Stimulated activated CD4-positive, alpha-beta T cell treated with anti-CD3 and anti-CD28 coated beads, Interleukin-4, amount 100 ng/mL, for 48 hours (primary cell): ENCODE data around the gene RIMBP2.

Source experiments
- DNase-seq, 2 donors: peaks; one replicate each; pipeline ENCODE4 v3.0.0-alpha.2; 2020; ENCODE audit warnings: low read depth in 2 of 2

RIMBP2 gene

DNA sequence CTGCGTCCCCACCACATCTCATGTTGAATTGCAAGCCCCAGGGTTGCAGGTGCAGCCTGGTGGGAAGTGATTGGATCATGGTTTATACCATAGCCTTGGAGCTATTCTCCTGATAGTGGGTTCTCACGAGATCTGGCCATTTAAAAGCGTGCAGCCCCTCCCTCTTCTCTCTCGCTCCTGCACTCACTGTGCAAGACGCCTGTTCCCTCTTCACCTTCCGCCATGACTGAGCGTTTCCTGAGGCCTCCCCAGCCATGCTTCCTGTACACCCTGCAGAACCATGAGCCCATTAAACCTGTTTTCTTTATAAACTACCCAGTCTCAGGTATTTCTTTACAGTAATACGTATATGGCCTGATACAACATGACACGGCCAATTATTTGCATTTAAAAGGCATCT lies 146.6 kb downstream of the RIMBP2 start:
- DNase-seq: no peak

DNA sequence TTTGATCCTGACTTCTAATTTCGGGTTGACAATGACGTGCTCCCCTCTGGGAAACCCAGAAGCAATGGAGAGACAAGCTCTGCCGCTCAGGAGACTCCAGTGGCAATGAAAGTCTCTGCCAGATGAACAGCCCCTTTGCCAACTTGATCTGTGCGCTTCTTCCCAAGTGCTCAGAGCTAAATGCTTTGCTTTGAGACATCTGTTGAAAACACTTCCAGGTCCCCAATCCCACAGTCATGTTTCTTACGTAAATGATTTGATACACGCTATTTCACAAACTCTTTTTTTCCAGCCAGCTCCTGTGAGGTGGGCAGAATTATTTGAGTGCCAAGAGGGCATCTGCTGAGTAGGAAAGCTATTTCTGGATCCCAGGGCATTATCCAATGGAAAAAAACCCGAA lies 147.6 kb downstream of the RIMBP2 start:
- no peak for DNase-seq

DNA sequence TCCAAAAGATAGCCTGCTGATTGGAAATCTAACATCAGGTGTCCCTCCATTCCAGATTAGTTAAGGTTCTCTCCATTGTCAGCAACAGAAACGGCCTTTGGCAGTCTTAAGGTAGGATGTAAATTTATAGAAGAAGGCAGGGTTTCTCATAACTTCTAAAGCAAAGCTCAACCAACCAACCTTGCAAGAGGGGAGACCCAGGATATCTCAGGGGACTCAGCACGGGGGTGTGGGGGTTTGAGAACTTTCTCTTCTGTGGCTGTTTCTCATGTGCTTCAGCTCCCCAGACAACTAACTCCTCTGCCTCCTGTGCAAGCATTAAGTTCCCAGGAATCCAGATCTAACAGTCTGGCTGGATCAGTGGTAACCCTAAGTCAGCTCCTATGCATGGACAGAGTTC lies 148.1 kb downstream of the RIMBP2 start:
- DNase-seq: no peak

DNA sequence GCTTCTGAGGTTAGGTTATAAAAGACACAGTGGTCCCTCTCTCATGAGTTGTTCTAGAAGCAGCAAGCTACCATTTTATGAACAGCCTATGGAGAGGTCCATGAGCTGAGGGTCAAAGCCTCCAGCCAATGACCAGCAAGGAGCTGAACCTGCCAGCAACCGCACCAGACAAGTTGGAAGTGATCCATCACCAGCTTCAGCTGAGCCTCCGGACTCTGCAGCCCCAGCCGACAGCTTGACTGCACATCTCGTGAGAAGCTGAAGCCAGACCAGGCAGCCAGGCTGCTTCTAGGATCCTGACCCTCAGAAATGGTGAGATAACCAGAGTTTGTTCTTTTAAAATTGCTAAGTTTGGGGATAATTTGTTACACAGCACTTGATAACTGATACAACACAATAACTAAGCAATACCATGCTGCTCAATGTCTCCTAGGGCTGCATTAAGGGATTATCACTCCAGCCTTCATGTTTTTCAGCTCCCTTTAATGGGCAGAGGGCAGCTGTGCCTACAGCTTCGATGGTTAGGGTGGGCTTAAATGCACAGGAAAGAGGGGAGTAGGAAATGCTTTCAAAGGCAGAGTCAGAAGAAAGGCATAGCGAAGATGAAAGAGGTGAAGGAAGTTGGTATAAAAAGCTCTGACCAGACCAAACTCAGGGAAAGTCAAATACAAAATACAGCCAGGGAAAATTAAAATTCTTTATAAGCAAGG lies 149.5 kb downstream of the RIMBP2 start:
- DNase-seq: no peak

DNA sequence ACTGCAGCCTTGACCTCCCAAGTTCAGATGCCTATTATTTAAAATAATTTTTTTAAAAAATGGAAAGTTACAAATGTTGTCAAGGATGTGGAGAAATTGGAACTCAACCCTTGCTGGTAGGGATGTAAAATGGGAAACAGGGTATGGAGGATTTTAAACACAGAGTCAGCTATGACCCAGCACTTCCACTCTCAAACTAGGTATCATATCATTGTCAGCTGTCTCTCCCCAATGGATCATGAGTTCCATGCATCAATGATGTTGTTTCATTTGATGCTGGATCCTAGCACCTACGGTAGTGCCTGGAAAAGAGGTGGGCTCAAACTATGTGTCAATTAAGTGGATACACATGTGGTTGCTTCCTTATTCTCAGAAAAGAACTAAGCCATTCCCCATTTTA lies 150.9 kb downstream of the RIMBP2 start:
- DNase-seq: no peak

DNA sequence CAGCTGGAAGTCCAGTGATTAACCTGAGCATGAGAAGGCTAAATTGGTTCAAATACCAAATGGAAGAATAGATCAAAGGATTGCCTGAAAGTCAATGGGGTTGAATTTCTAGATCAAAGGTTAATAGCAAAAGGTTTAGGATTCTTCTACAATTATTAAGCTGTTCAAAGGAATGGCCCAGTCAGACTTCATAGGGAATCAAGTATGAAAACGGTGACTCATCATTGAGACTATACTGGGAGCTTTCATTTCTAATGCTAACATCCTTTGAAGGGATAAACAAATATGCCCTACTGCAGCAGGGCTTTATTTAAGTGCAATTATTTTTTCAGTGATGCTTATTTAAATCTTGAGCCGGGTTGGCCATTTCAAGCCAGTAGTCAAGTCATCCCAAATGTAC lies 152.8 kb downstream of the RIMBP2 start:
- DNase-seq: no peak

DNA sequence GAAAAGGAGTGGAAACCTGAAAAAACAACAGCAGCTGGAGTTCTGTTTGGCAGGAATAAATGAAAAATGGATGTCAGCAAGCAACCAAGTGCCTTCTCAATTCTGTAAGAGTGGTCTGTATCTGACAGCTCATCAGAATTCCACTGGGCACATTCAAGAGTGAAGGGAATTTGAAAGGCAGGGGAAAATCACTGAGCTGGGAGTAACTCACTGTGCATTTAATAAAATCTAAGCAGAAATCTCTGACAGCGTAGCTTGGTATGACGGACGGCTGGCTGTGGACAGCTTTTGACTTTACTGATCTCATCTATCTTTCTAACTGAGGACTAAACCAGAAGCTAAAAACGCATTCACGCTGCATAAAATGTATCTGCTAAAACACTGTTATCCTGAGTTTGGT lies 153.4 kb downstream of the RIMBP2 start:
- no peak for DNase-seq

DNA sequence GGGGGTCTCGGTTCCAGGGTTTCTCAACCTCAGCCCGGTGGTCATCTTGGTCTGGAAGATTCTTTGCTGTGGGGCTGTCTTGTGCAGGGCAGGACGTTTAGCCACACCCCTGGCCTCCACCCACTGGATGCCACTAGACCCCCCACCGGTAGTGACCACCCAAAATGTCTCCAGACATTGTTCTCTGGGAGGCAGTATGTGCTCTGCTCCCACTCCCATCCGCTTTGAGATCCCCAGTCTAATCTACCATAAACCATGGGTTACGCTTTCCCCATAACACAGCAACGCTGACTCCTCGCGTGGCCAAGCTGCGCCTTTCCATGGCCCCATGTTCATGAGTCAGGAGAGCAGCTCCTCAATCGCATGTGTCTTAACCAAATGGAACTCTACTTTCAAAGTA lies 155.8 kb downstream of the RIMBP2 start:
- no peak for DNase-seq

DNA sequence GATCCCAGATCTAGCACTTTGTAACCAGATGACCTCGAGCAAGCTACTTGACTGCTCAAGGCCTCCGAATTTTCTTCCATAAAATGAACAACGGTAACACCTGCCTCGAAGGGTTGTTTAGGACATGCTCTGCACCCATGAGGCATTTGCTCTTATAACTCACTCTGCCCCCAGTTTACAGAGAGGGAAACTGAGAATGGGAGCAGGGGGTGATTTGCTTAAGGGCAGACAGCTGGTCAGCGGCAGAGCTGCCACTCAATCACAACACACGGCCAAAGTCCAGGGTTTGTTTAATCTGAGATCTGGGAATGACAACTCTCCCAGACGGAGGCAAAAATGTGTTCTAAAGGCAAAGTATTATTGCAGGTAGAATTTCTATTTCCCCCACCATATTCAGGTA lies 156.3 kb downstream of the RIMBP2 start:
- DNase-seq: no peak

DNA sequence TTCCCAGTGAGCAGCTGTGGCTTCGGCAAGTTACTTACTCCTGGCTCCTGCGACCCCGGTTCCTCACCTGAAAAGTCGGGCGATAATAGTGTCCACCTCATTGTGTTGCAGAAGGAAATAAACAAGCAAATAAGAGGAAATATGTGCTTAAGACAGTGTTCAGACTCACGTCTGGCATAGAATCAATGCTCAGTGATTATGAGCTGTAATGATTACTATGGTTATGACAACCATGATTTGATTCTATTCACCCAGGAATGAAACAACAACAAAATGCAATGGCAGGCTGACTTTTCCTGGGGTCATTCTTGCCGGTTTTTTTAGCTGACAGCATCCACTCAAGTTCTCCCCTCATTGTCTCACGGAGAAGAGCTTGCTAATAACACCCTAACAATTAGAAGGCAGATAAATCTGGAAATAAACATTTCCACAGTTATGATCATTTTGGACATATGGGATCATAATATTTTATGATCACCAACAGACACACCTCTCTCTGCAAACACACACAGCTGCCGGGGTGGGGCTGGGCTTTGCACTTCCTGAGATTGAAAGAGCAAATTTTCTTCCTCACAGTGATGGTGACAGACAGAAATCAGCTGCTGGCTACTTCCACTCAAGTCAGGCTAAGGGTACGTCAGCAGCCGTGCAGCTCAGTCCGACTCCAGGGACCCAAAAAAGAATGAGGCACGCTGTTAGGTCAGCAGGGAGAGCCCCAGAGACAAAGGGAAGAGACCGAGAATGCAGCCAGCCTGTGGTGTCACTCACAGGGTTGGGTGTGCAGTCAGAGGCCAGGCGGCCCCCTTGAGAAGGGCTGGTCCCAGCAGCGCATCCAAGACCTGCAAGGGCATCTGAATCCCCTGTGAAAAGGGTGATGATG lies 158.0 kb downstream of the RIMBP2 start:
- DNase-seq: no peak

DNA sequence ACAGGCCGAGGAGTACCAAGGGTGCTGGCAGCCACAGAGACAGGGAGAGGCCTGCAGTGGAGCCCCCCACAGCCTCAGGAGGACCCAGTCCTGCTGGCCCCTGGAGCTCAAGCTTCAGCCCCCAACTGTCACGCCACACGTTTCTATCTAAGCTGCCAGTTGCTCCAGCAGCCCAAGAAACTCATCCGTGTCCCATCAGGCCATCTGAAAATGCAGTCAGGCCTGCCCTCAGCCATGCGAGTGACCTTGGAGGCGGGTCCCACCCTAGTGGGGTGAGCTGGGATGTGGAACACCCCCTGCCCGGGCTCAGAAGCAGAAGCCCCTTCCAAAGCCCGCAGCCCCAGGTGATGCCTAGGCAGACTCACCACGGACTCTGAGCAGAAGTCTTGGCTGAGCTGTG lies 158.9 kb downstream of the RIMBP2 start:
- DNase-seq: no peak

DNA sequence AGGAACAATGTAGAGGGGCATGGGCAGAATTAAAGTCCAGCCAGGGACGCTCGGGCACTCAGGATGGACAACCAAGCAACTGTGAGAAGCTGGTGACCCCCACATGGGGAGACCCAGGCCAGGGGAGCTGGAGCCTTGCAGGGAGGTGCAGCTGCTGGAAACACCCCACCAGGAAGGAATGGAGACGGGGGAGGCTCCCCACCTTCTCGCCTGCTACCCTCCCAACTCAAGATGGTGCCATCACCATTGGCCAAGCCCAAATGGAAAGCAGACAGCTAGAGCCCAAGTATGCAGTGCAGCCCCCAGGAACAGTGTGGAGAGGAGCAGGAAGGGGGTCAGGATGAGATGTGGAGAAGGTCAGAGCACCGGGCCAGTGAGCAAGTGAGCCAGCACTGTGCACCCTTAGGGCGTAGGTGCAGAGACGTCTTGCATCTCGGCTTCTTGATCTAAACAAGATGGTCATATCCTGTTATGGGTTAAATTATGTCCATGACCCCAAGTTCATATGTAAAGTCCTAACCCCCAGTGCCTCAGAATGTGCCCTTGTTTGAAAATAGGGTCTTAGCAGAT lies 159.5 kb downstream of the RIMBP2 start:
- no peak for DNase-seq

DNA sequence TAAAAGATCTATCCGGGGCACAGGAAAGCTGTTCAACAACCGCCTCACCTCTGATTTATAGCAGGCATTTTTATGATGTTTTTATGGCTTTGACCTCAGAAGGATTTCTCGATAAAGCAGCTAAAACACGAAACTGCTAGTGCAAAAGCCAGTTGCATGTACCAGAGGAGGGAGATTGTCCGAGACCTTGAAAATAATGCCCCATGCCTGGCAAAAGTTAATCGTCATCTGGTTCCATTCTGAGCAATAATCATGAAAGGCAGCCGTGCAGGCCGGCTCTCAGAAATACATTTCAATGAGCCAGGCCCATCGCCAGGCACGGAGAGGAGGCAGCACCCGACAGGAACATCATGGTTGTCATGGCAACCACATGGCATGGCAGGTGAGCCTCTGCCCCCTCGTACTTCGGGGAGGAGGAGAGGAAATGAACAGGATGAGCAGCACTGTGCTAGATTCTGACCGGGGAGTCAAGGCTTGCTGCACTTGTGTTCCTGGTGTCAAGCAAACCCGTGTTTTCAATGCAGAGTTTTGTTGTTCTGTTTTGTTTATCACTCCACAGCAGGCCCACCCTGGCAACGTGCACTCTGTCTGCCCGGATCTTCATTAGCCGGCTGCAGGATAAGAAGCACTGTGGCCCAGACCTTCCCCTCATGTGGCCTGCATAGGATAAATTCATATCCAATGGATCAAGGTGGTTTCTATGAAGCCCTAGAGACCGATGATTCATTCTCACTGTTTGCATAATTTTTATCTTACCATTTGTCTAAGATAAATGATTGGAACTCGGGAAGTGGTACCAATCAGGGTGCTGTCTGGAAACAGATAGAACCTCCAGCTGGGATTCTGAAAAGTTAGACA lies 160.2 kb downstream of the RIMBP2 start:
- no peak for DNase-seq

DNA sequence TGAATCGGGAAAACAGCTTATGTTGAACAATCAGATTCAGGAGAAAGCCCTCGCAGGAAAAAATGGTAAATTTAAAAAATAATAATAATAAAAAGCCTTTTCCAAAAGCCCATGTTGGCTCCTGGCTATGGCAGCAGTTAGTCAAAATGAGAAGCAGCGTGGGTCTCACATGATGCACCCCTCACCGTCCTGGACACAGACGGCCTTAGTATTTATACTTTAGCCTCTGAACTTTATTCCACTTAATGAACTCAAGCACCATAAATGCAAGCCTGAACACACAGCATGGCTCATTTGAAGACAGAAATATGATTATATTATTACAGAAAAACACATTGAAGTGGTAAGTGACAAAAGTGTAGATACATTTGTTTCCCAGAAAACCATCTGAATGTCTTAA lies 160.9 kb downstream of the RIMBP2 start:
- DNase-seq: no peak

DNA sequence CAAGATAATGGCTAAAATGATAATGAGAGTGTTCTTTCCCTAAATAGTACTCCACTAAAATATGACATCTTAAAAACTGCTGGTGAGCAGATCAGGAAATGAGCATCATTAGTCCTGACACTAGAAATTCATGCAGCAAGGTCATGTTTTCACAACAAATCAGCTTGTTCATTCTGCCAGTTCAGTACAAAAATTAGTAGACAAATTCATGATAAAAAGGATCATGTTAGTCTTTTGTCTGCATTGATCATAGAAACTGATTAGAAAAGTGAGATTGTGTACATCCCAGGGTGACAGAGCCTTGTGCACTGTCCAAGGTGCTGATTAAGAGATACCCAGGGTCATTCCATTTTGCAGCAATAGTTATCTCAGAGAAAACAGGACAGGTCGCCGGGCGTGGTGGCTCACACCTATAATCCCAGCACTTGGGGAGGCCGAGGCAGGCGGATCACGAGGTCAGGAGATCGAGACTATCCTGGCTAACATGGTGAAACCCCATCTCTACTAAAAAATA lies 163.6 kb downstream of the RIMBP2 start:
- no peak for DNase-seq

DNA sequence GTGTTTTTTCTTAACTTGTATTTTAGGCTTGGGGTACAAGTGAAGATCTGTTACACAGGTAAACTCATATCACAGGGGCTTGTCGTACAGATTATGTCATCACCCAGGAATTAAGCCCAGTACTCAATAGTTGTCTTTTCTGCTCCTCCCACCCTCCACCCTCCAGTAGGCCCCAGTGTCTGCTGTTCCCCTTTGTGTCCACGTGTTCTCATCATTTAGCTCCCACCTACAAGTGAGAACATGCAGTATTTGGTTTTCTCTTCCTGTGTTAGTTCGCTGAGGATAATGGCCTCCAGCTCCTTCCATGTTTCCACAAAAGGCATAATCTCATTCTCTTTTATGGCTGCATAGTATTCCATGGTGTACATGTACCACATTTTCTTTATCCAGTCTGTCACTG lies 166.7 kb downstream of the RIMBP2 start:
- DNase-seq: no peak

DNA sequence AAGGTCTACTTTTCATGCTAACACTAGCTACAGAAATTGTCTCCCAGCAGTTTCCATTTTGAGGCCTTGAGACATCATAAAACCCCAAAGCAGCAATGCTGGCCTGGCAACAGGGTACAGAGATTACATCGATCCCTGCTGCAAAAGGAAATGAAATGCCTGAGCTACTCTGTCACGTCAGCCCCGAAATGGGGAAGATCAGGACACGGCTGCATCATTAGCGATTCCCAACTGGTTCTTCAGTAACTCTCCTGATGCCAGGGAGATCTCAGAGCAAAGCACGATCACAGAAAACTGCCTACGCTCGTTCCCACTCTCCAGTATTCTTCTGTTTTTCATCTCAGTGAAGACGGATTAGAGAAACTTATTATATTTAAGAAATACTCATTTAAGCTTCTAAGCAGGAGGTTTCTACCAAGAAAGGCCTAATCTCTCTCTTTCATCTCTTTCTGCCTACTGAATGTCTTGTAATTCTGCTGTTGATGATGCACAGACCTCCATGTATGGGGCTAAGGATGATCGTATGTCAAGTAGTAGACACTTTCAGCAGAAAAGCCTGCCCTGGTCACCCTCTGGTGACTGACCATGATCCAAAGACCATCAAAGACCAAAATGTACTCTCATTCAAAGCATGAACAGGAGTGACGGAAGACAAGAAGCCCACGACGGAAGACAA lies 168.5 kb downstream of the RIMBP2 start:
- no peak for DNase-seq

DNA sequence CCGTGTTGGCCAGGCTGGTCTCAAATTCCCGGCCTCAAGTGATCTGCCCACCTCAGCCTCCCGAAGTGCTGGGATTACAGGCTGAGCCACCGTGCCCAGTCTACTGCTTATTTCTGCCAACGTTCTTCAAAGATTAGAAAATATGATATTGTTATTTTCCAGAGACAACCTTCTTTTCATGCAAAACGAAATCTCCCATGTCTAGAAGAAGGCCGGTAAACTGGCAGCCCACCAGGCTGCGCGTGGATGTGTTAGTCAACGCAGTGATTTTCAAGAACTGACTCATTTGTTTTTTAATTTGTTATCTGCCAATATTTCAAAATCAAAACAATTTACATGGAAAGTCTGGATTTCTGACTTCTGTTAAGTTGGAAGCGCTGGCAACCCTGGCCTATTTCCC lies 169.6 kb downstream of the RIMBP2 start:
- no peak for DNase-seq

DNA sequence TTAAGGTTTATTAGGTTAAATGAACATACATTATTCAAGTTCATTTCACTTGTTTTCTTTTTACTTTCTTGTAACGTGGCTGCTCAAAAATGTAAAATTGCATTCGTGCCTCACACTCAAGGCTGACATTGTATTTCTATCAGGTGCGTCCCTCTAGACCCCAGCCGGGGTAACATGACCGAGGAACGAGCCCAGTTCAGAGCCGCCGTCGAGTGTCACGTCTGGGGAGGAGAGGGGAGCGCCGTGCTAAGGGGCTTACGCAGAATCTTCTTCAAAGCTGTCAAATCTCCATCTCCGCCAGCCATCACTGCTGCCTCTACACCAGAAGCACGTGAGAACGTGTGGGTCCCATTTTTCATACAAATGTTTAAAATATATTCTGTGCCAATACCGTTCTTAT lies 170.6 kb downstream of the RIMBP2 start:
- DNase-seq: no peak

DNA sequence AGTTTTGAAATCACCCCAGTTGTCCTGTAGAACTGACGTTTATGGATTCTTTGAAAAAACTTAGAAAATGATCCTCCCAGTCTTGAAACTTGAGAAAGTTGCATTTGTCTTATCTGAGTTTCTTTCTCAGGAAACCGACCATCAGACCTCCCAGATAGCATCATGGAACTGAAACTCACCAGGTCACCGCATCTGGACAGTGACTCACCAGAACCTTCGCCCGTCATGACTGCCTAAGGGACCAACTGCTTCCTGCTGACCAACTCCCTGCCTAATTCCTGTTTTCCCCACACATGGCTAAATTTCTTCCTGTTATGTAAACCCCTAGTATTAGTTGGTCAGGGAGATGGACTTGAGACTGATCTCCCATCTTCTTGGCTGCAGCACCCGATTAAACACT lies 175.7 kb downstream of the RIMBP2 start:
- no peak for DNase-seq

DNA sequence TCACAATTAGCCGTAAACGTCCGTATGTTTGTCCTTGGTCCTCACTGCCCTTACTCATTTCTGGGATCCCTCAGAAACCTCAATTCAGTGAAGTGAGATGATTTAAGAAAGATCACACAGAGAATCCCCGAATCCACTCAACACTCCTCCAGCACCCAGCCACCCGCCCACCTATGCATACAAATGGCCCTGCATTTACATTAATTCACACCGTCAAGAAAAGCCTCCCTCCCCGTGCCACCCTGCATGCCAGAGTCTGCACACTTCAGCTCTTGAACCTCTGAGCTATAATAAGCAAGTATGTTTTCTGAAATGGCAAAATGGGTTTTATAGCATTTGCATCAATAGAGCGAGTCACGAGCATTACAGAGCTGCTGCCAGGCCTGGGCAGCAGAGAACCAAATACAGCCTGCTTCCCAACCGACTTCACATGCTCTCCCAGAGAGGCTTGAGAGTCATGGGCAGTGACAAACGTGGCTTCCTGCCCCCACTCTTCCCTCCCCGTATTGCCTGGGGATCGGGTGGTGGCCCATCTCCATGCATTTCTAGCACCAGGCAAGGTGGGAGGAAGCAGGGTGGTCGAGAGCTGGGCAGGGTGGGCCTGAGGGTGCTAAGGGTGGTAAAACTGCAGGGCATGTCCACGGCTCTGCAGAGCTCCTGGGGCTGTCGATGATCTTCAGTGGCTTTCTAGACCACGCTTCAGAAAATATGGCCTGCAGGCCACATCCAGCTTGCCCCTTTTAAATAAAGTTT lies 177.6 kb downstream of the RIMBP2 start:
- no peak for DNase-seq
